A549 (cell line): ENCODE results near the gene SLC25A4. TPM values are rescaled to one million over a fixed set of nuclear protein-coding genes. Genes with fewer than 3 reads are reported as not detected.

Experiments
- ATAC-seq, 2 experiments: fragments of 200-7000 bp in 1 of 2; fragments of >200 bp in 1 of 2; cut with Nextera tagmentation in 1 of 2; cut with Tn5 transposase in 1 of 2; 3 replicates each; pipeline versions ENCODE4 v1.8.0 to v1.9.1; 2018 to 2020; ENCODE audit warnings: mild to moderate bottlenecking in 1 of 2, moderate library complexity in 1 of 2
- CTCF ChIA-PET: fragments of 300-600 bp; sonication (Branson Sonifier 250); formaldehyde crosslinking; extraction: SDS; loops from one replicate; lab custom pipeline; 2021; ENCODE audit warnings: antibody characterized with exemption, inconsistent platforms; lab: Yijun Ruan, JAX
- POLR2A ChIA-PET: fragments of 350-600 bp; formaldehyde crosslinking; extraction: SDS; loops from one replicate; lab custom pipeline; 2021; ENCODE audit warnings: antibody characterized with exemption, inconsistent platforms; lab: Yijun Ruan, JAX
- DNase-seq, 2 experiments: peaks; one replicate each; pipeline versions ENCODE4 v3.0.0 to v3.0.0-alpha.2; 2011 to 2016; ENCODE audit warnings: low read depth in 1 of 2, low spot score in 1 of 2
- FAIRE-seq: peaks from 2 replicates; lab custom pipeline; 2011; peaks lifted over from hg19 to GRCh38; lab: Jason Lieb, UNC
- H3K27ac ChIP-seq, 2 experiments: fragments of >200 bp; sonication (Bioruptor Twin); formaldehyde crosslinking; 3 replicates each; pipeline ENCODE4 v1.5.1; 2016 to 2017
- H3K4me1 ChIP-seq: fragments of >200 bp; sonication (Bioruptor Twin); formaldehyde crosslinking; 3 replicates; pipeline ENCODE4 v1.6.1; 2016
- H3K4me2 ChIP-seq: fragments of >200 bp; sonication (Bioruptor Twin); formaldehyde crosslinking; 3 replicates; pipeline ENCODE4 v1.6.1; 2016
- H3K4me3 ChIP-seq: fragments of >200 bp; sonication (Bioruptor Twin); formaldehyde crosslinking; 3 replicates; pipeline ENCODE4 v1.5.1; 2016
- H3K9me3 ChIP-seq: fragments of >200 bp; sonication (Bioruptor Twin); formaldehyde crosslinking; 3 replicates; pipeline ENCODE4 v1.6.1; 2016
- CEBPB ChIP-seq, 2 experiments: fragments of >200 bp in 1 of 2; sonication (Bioruptor Twin) in 1 of 2; formaldehyde crosslinking in 1 of 2; IDR thresholded peaks; 2 replicates each; pipeline ENCODE4 v1.6.1; 2012 to 2016
- EHF ChIP-seq: fragments of 250-450 bp; sonication (Bioruptor Pico); IDR thresholded peaks from 2 replicates; pipeline ENCODE4 v1.5.0; 2020; ENCODE audit warnings: mild to moderate bottlenecking
- ESRRA ChIP-seq: fragments of 150-350 bp; IDR thresholded peaks from 2 replicates; pipeline ENCODE4 v1.6.1; 2014; ENCODE audit warnings: mild to moderate bottlenecking, low read length, borderline replicate concordance
- FOSB ChIP-seq: fragments of 250-450 bp; sonication (Bioruptor Pico); IDR thresholded peaks from 2 replicates; pipeline ENCODE4 v1.5.0; 2020; ENCODE audit warnings: mild to moderate bottlenecking, moderate library complexity
- FOXS1 ChIP-seq: fragments of 250-450 bp; sonication (Bioruptor Pico); IDR thresholded peaks from 2 replicates; pipeline ENCODE4 v1.5.0; 2020; ENCODE audit warnings: mild to moderate bottlenecking, moderate library complexity
- GATA3 ChIP-seq: IDR thresholded peaks from 2 replicates; pipeline ENCODE4 v1.6.1; 2012; ENCODE audit warnings: borderline replicate concordance
- HES2 ChIP-seq: fragments of >200 bp; sonication (Bioruptor Twin); formaldehyde crosslinking; IDR thresholded peaks from 2 replicates; pipeline ENCODE4 v1.6.1; 2016
- HOXA7 ChIP-seq: fragments of 250-450 bp; sonication (Bioruptor Pico); IDR thresholded peaks from 2 replicates; pipeline ENCODE4 v1.5.0; 2020; ENCODE audit warnings: mild to moderate bottlenecking, moderate library complexity
- HOXB13 ChIP-seq: fragments of 250-450 bp; sonication (Bioruptor Pico); IDR thresholded peaks from 2 replicates; pipeline ENCODE4 v1.5.0; 2020; ENCODE audit warnings: low read depth, mild to moderate bottlenecking, moderate library complexity
- KDM1A ChIP-seq: fragments of 200-600 bp; sonication (generic); IDR thresholded peaks from 2 replicates; pipeline ENCODE4 v1.6.1; 2016; ENCODE audit warnings: low read depth, mild to moderate bottlenecking
- MAFK ChIP-seq: fragments of 450-650 bp; IDR thresholded peaks from 2 replicates; pipeline ENCODE4 v1.6.1; 2014; ENCODE audit not compliant: partially characterized antibody
- MYC ChIP-seq: IDR thresholded peaks from 2 replicates; pipeline ENCODE4 v1.6.1; 2012; ENCODE audit warnings: mild to moderate bottlenecking, inconsistent platforms, low read length, improper control_type of control experiment, borderline replicate concordance
- POLR2A ChIP-seq: IDR thresholded peaks from 2 replicates; pipeline ENCODE4 v1.6.1; 2012; ENCODE audit warnings: mild to moderate bottlenecking, low read length
- POLR2AphosphoS2 ChIP-seq: conservative IDR thresholded peaks from 2 replicates; pipeline ENCODE4 v1.6.1; 2012; ENCODE audit warnings: low read length, improper control_type of control experiment, inconsistent platforms
- RFX5 ChIP-seq: fragments of 450-650 bp; IDR thresholded peaks from 2 replicates; pipeline ENCODE4 v1.7.1; 2014; ENCODE audit warnings: antibody characterized with exemption, mild to moderate bottlenecking, moderate library complexity
- RNF2 ChIP-seq: fragments of 200-600 bp; sonication (generic); IDR thresholded peaks from 2 replicates; pipeline ENCODE4 v1.6.1; 2016; ENCODE audit warnings: low read depth, mild to moderate bottlenecking, antibody characterized with exemption, moderate library complexity, borderline replicate concordance
- TP53 ChIP-seq: fragments of 250-450 bp; sonication (Bioruptor Pico); IDR thresholded peaks from 2 replicates; pipeline ENCODE4 v1.5.0; 2021; ENCODE audit warnings: mild to moderate bottlenecking, moderate library complexity
- WGBS: methylation state at CpG from one replicate; pipeline ENCODE4 v1.1.6; 2017; ENCODE audit errors: missing lambda C conversion rate; 5-methylcytosine and 5-hydroxymethylcytosine counted together
- polyA plus RNA-seq, 4 experiments: library from polyadenylated mRNA; depleted of rRNA in 3 of 4; stranded (reverse); fragments of >200 nt; fragmentation: RNase III in 1 of 4; extraction: RNeasy Plus Mini Kit Qiagen cat#74134 plus additional on column Dnase treatment in 1 of 4; gene quantifications; 2 replicates in 3 of 4; 3 replicates in 1 of 4; pipeline ENCODE4 v1.2.3, GENCODE V29; 2011 to 2017
- TF ChIP-seq, protein P1 (sequence below): fragments of >200 bp; sonication (Bioruptor Twin); formaldehyde crosslinking; IDR thresholded peaks from 3 replicates; pipeline ENCODE4 v1.6.1; 2016

The SLC25A4 gene
- polyA plus RNA-seq, 2 of the 4 experiments (the other 2 are of a cell fraction): 15.4 to 16.9 TPM

- ChIA-PET POLR2A (no interaction called here), CTCF (no interaction called here)
- TF ChIP-seq POLR2A: no peak
- TF ChIP-seq GATA3: no peak
- TF ChIP-seq POLR2AphosphoS2: no peak
- TF ChIP-seq RNF2: no peak
- no peak for TF ChIP-seq KDM1A
- TF ChIP-seq FOSB: no peak
- TF ChIP-seq MAFK: no peak
- TF ChIP-seq CEBPB (IDR thresholded peaks at IDR 0.05): no peak
- FAIRE-seq: no peak
- Histone ChIP-seq H3K4me1 (no peaks in the 10 kb centered on the region), H3K27ac (no peak overlapping the region), H3K4me2 (no peak overlapping the region), H3K4me3 (no peak overlapping the region), H3K9me3 (no peaks in the 10 kb centered on the region)
- WGBS: 97% methylated on average over 12 of the region's 12 CpGs
- DNase-seq: no peak
- no peak for ATAC-seq
Measured at GRCh38 chr4:185149392-185149791, 6.3 kb downstream of the SLC25A4 start.

- CTCF ChIA-PET: interaction anchor here (0.7 kb wide), 1 partner anchor 32 kb away, joined by 4 read pairs; no protein-coding TSS in a partner anchor
- POLR2A ChIA-PET: no interaction called here
- H3K4me1 ChIP-seq: no peaks in the 10 kb centered on the region
- H3K27ac ChIP-seq: no peak overlapping the region
- 90% methylated on average over 1 of the region's 1 CpG for WGBS
- DNase-seq: no peak
- no peaks in the 10 kb centered on the region for H3K9me3 ChIP-seq
- TF ChIP-seq, protein P1, sequence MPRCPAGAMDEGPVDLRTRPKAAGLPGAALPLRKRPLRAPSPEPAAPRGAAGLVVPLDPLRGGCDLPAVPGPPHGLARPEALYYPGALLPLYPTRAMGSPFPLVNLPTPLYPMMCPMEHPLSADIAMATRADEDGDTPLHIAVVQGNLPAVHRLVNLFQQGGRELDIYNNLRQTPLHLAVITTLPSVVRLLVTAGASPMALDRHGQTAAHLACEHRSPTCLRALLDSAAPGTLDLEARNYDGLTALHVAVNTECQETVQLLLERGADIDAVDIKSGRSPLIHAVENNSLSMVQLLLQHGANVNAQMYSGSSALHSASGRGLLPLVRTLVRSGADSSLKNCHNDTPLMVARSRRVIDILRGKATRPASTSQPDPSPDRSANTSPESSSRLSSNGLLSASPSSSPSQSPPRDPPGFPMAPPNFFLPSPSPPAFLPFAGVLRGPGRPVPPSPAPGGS: no peak
- no peak for TF ChIP-seq HOXB13
- TF ChIP-seq POLR2A: no peak
- no peak for TF ChIP-seq CEBPB (IDR thresholded peaks at IDR 0.05)
- no peak for TF ChIP-seq KDM1A
- TF ChIP-seq MYC: no peak
- no peak for TF ChIP-seq RFX5
- TF ChIP-seq FOSB: no peak
- ATAC-seq: no peak
- no peak for FAIRE-seq
- no peak overlapping the region for H3K4me3 ChIP-seq
- H3K4me2 ChIP-seq: no peak overlapping the region
Measured at GRCh38 chr4:185151296-185151695, 8.2 kb downstream of the SLC25A4 start.

DNA sequence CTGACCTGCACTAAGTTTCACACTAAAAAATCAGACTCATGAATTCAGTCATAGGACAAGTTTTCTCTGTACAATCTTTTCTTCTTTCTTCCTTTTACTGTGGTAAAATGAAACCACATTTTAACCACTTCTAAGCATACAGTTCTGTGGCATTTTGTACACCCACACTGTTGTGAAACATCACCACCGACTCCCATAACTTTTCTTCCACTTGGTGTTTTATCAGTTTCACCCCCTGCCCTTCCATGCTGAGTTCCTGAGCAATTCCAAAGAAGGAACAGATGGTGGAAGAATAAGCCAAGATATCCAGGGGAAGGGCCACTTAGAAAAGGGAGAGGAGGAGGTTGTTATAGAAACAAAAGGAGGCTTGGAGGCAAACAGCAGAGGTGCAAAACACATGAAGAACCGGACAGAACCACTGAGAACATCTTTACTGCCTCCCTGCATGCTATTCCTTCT lies 22.6 kb downstream of the SLC25A4 start:
- Histone ChIP-seq H3K9me3 (no peaks in the 10 kb centered on the region), H3K4me2 (no peak overlapping the region), H3K27ac (no peak overlapping the region), H3K4me3 (no peak overlapping the region), H3K4me1 (no peaks in the 10 kb centered on the region)
- ChIA-PET POLR2A (no interaction called here), CTCF (no interaction called here)
- ATAC-seq: no peak
- WGBS: 92% methylated on average over 2 of the region's 2 CpGs
- no peak for TF ChIP-seq EHF
- TF ChIP-seq FOXS1: no peak
- TF ChIP-seq RNF2: no peak
- TF ChIP-seq, protein P1: no peak
- no peak for TF ChIP-seq FOSB
- no peak for TF ChIP-seq ESRRA
- TF ChIP-seq HES2: no peak
- no peak for TF ChIP-seq CEBPB (IDR thresholded peaks at IDR 0.05)
- no peak for TF ChIP-seq HOXA7 (CRISPR knock-in tag)
- no peak for TF ChIP-seq TP53 (CRISPR knock-in tag)
- DNase-seq: no peak
- FAIRE-seq: no peak

- no peaks in the 10 kb centered on the region for H3K9me3 ChIP-seq
- no peak for TF ChIP-seq RFX5
- ATAC-seq (no peak), FAIRE-seq (no peak), DNase-seq (no peak)
- CTCF ChIA-PET: interaction anchor here (1.9 kb wide), 1 partner anchor 9 kb away, joined by 8 read pairs; no protein-coding TSS in a partner anchor
- H3K4me1 ChIP-seq: no peaks in the 10 kb centered on the region
- POLR2A ChIA-PET: no interaction called here
- no peak overlapping the region for H3K27ac ChIP-seq
- H3K4me3 ChIP-seq: no peak overlapping the region
- WGBS: 76% methylated on average over 9 of the region's 9 CpGs
- no peak overlapping the region for H3K4me2 ChIP-seq
Measured at GRCh38 chr4:185167234-185167633, 24.2 kb downstream of the SLC25A4 start.
